NB4 (cell line): Measurements from ENCODE around the gene APOO.

ENCODE experiments used
- DNase-seq: peaks from one replicate; pipeline ENCODE4 v3.0.0; 2010; ENCODE audit warnings: low read depth
- H3K4me3 ChIP-seq: one replicate; pipeline ENCODE4 v1.5.1; 2011; ENCODE audit warnings: mild to moderate bottlenecking, low read depth, low read length, moderate library complexity
- MYC ChIP-seq: IDR thresholded peaks from 2 replicates; pipeline ENCODE4 v1.6.1; 2011; ENCODE audit warnings: low read depth, low read length
- POLR2A ChIP-seq: IDR thresholded peaks from 2 replicates; pipeline ENCODE4 v1.6.1; 2011; ENCODE audit warnings: mild to moderate bottlenecking; ENCODE audit not compliant: insufficient read length; ENCODE audit errors: extremely low read depth
- TF ChIP-seq, protein P1 (sequence below): IDR thresholded peaks from one replicate; pipeline ENCODE4 v1.5.1; 2012; ENCODE audit warnings: low read depth, low read length
- TF ChIP-seq, protein P2 (sequence below): IDR thresholded peaks from 2 replicates; pipeline ENCODE4 v1.6.1; 2011; ENCODE audit warnings: low read depth, low read length

Gene APOO

DNA sequence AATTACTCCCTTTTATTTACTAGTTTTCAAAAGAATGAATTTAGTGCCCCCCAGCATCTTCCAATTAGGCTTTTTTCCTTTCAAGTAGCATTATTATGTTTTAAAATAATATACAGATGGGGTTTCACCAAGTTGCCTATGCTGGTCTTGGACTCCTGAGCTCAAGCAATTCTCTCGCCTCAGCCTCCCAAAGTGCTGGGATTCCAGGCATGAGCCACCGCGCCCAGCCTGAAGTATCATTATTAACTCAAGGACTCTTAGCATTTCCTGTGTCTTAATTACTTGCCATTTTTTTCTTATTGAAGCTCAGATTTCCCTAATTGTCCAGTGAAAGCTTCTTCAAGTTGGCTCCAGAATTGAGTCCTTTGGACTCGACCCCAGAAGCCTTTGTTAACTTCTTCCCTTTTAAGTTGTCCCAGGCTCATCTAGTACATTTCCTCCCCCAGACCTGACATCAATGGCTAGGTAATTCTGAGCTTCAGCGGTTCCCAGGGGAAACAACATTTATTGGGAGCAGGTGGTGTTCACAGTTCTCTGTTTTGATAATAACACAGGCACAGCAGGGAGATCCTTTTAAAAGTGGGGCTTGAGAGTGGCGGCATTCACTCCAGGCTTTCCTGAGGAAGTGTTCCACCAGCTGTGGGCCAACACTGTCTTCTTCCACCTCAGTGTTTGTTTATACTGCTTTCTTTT, 114.7 kb downstream of the APOO start:
- TF ChIP-seq POLR2A (no peak), MYC (no peak)
- TF ChIP-seq, protein P1, sequence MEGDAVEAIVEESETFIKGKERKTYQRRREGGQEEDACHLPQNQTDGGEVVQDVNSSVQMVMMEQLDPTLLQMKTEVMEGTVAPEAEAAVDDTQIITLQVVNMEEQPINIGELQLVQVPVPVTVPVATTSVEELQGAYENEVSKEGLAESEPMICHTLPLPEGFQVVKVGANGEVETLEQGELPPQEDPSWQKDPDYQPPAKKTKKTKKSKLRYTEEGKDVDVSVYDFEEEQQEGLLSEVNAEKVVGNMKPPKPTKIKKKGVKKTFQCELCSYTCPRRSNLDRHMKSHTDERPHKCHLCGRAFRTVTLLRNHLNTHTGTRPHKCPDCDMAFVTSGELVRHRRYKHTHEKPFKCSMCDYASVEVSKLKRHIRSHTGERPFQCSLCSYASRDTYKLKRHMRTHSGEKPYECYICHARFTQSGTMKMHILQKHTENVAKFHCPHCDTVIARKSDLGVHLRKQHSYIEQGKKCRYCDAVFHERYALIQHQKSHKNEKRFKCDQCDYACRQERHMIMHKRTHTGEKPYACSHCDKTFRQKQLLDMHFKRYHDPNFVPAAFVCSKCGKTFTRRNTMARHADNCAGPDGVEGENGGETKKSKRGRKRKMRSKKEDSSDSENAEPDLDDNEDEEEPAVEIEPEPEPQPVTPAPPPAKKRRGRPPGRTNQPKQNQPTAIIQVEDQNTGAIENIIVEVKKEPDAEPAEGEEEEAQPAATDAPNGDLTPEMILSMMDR = no peak
- TF ChIP-seq, protein P2, sequence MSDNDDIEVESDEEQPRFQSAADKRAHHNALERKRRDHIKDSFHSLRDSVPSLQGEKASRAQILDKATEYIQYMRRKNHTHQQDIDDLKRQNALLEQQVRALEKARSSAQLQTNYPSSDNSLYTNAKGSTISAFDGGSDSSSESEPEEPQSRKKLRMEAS = no peak
- DNase-seq = no peak
- no peak overlapping the region for H3K4me3 ChIP-seq

GRCh38 chrX:23790155-23790497, 117.6 kb downstream of the APOO start:
- no peak overlapping the region for H3K4me3 ChIP-seq
- TF ChIP-seq, protein P1 = no peak
- TF ChIP-seq MYC (no peak), POLR2A (no peak)
- TF ChIP-seq, protein P2 = no peak
- DNase-seq = no peak

DNA sequence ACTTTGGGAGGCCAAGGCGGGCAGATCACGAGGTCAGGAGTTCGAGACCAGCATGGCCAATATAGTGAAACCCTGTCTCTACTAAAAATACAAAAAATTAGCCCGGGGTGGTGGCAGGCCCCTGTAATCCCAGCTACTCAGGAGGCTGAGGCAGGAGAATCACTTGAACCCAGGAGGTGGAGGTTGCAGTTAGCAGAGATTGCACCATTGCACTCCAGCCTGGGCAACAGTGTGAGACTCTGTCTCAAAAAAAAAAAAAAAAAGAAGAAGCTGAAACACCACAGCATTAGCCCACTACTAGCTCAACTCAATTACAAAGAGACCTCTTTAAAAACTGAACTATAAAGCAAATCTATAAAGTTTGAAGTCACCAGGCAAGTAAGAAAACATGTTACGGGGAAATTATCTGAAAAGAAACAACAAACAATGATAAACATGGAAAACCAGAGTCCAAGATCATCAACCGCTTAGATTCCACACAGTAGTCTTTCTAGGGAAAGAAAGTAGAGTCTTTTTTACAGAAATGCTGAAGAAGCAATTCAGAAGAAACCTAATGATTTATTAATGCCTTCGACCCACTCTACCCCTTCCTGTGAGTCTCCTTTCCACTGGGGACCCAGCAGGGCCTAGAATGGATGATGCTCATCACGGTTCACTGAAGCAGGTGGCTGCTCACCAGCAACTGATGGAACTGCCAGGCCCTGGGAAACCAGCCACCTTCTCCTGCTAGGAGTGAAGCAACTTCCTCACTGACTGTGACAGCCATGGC, 118.2 kb downstream of the APOO start:
- TF ChIP-seq MYC = no peak
- TF ChIP-seq, protein P2 = no peak
- TF ChIP-seq POLR2A = no peak
- TF ChIP-seq, protein P1 = no peak
- H3K4me3 ChIP-seq = no peak overlapping the region
- no peak for DNase-seq

DNA sequence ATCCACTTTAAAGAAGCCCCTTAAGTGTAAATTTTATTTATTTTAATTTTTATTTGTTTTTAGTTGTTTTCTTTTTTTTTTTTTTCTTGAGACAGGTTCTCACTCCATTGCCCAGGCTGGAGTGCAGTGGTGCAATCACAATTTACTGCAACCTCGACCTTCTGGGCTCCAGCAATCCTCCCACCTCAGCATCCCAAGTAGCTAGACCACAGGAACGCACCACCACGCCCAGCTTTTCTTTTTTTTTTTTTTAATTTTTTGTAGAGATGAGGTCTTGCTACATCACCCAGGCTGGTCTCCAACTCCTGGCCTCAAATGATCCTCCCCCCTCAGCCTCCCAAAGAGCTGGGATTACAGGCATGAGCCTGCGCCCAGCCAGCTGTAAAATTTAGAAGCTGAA, 118.8 kb downstream of the APOO start:
- DNase-seq = peak; percentile 45
- TF ChIP-seq, protein P1 = no peak
- TF ChIP-seq, protein P2 = no peak
- TF ChIP-seq POLR2A (no peak), MYC (no peak)
- H3K4me3 ChIP-seq = no peak overlapping the region

DNA sequence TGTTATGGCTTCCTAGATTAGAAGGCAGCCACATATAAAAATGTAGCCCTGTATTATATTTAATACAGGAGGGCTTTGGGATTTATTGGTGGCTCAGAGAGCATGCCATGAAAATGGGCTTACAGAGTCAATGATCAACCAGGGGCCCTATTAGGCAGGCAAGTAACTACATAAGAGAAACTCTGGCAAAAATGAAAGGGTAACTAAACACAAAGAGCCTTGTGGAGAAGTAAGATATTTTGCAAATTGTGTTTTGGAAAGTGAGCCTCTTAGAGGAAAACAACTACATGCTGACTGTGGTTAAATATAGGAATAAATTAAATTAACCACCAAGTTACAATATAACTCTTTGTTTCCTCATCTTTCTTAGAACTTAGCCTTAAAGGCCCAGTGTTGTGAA, 119.2 kb downstream of the APOO start:
- TF ChIP-seq POLR2A = no peak
- no peak for TF ChIP-seq MYC
- TF ChIP-seq, protein P2 = no peak
- TF ChIP-seq, protein P1 = no peak
- DNase-seq = no peak
- H3K4me3 ChIP-seq = no peak overlapping the region
